GM19397 (cell line): ENCODE results near the gene PITPNC1.
"Not testable (repeated sequence)": the region's sequence is repeated elsewhere in the genome, so short reads cannot be mapped to it uniquely, and the experiment has no call there.

ENCODE experiments used
- ATAC-seq: cut with Tn5 transposase; IDR thresholded peaks from one replicate; pipeline ENCODE4 v1.9.1; 2021; ENCODE audit warnings: mild to moderate bottlenecking, moderate library complexity; ENCODE audit not compliant: unreplicated experiment

The PITPNC1 gene

DNA sequence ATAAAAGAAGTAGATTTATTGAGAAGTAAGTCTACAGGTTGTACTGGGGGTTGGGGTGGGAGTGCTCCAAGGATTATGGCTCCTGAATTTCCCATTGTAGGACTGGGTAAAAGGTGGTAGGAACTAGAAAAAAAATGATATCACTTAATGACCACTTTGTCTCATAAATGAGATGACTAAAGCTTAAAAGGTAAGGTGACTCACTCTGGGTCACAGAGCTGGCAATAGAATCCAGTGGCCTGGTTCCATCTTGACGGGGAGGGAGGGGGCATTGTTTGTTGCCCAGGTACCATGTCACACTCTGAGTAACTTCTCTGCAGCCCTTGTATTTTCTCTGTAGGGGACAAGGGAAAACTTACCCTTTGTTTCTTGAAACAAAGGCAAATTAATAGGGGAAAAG is 126.1 kb downstream of the PITPNC1 start:
- no peak for ATAC-seq

DNA sequence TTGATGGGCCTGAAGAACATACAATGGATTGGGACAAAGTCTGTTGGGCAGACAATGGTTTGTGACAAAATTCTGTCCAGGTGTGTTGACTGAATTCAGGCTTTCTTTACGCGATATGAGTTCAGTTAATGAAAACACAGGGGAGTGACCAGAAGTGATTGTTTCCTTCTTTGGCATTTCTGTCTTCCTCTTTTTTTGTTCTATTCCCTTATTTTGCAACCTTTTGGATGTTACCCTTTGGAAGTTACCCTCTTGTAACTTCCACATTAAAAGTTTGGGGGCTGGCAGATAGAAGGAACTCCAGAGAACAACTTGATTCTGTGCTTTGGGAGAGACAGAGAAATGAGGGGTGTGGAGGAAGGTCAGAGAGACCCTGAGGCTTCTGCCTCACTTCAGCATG is 126.7 kb downstream of the PITPNC1 start:
- no peak for ATAC-seq

DNA sequence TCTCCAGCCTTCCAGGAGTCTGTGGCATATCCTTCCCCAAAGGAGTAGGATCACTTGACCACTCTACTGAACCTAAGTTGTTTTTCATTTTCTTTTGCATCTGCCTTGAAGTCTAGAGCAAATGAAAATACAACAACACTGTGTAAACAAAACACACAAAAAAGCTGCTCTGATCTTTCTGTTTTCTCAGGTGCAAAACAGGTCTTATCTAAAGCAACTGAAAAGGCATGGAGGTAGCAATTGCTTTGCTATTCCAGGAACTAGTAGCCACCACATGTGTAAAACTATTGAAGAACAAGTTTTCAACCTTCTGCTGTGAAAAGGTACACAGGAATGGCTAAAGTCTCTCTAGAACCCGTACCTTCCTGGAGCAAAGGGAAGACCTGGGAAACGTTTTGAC is 127.1 kb downstream of the PITPNC1 start:
- no peak for ATAC-seq

DNA sequence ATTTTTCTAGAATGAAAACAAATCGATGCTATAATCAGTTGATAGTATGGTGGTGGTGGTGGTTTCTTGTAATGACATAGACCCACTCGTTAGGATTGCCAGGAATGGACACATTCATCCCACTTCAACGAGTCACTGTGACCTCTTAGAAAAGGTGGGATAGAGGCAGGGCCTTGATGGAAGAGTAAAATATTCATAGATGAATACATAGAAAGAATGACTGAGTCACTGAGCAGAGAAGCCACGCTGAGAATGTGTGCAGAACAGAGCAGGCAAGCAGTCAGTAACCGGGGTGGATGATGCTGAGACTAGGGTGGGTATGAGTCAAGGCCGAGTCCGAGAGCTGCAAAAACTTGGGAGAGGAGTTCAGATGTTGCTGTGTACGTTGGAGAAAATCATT is 129.9 kb downstream of the PITPNC1 start:
- ATAC-seq: no peak

DNA sequence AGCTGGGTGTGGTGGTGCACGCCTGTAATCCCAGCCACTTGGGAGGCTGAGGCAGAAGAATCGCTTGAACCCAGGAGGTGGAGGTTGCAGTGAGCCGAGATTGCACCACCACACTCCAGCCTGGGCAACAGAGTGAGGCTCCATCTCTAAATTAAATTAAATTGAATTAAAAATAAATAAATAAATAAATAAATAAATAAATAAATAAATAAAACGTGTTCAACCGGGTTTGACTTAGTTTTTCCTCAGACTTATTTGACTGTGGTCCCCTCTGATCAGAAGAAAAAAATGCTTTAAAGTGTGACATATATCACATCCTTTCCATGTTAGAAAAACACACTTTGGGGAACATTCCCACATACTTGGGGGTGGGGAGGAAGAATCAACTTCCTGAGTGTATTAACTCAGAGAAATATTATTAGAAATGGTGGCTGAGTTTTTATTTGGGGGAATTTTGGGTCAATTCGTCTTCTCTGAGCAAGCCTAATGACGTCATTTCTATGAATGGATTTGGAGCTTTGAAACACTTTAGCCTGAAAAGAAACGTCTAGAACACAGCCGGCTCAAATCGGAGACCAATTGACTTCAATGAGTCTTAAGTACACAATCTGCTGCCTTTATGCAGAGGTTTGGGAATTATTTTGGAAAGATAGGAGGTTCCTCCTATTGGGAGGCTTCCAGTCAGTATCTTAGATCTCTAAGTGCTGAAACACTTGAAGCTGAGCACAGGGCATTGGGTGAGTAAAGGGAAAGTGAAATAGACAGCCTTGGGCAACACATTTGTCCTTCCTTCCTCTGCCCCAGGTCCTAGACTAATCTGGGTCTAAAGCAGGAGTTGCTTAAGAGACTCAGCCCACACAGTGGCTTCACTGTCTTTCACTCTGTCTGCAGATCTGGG is 132.6 kb downstream of the PITPNC1 start:
- no peak for ATAC-seq

DNA sequence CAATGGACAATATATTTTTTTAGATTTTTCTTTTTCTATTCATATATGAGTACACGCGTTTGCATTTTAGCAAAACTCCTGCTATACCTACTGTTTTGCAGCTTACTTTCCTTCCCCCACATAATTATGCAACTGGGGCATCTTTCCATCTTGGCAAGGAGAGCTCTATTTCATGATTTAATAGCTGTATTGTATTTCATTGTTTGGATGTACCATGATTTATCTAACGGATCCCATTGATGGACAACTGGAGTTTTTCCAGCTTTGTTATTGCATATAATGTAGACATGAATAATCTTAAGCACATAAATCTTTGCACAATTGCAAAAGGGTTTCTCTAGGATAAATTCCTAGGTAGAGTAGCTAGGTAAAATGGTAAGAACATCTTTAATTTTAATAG is 133.9 kb downstream of the PITPNC1 start:
- no peak for ATAC-seq

DNA sequence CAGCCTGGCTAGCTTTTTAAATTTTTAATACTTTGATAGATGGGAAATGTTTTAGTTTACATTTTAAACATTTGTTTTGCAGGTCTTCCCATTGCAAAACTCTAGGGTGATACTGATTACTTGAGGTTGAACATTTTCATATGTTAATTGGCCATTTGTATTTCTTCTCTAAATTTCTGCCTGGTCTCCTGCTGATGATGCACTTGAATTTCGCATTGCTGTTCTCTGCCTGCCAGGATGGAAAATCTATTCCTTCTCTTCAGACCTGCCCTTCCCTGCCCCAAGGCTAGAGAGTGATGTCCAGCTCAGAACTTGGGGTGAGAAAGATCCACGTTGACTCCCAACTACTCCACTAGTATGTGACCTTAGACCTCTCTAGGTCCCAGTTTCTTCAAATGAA is 134.7 kb downstream of the PITPNC1 start:
- ATAC-seq: no peak

DNA sequence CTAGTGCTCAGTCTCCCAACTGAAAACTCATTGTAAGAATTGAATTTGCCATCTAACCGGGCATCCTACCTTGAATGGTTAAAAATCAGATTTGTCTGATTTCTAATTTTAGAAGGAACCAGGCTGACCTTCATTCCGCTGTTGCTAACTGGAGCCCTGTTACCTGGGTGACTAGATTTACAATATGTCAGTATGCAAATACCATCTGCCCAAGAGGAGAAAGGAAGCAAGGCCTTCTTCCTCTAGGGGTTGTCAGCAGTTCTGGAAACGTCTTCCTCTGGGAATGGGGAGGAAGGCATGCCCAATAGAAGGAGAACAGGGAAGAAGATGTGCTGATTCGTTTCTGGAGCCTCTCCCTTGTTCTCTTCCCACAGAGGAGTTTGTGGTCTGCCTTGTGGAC is 137.9 kb downstream of the PITPNC1 start:
- ATAC-seq: no peak

DNA sequence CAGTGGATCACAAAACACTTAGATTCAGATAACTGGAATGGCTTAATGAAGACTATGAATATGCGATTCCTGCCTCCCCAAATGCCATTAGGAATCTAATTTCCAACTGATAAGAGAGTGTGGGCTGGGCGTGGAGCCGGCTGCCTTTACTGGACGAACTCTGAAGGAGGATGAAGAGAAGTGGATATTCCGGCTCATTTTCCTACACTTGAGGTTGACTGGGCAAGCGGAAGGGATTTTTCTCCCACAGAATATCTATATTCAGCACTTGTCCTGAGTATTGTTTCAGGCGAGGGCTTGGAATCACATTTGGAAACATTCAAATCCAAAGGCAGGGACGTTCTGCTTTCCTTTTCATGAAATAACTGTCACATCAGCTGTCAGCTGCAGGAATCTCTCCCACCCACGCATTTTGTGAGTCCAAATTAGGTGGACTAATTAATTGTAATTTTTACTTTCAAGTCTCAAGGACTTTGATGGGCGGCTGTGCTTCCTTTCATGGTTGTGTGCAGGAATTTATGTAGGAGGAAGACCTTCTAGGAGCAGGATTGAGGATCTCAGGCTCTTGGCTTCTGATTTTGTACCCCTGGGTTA is 138.5 kb downstream of the PITPNC1 start:
- ATAC-seq: no peak

DNA sequence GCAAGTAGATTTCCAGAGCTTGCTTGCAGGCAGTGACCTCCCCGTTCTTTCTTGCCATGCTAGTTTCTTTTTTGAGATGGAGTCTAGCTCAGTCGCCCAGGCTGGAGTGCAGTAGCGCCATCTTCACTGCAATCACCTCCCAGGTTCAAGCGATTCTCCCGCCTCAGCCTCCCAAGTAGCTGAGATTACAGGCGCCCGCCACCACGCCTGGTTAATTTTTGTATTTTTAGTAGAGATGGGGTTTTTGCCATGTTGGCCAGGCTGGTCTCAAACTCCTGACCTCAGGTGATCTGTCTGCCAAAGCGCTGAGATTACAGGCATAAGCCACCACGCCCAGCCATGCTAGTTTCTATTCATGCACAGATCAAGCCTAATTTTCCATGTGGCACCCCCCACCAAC is 139.5 kb downstream of the PITPNC1 start:
- ATAC-seq: not testable (repeated sequence)

DNA sequence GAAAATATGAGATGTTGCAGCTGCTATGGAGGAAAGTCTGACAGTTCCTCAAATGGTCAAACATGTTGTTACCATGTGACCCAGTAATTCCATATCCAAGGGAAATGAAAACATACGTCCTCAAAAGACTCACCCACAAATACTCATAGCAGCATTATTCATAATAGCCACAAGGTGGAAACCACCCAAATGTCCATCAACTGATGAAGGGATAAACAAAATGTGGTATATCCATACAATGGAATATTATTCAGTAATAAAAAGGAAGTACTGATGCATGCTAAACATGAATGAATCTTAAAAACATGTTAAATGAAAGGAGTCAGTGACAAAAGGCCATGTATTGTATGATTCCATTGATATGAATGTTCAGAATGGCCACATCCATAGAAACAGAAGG is 140.2 kb downstream of the PITPNC1 start:
- no peak for ATAC-seq

DNA sequence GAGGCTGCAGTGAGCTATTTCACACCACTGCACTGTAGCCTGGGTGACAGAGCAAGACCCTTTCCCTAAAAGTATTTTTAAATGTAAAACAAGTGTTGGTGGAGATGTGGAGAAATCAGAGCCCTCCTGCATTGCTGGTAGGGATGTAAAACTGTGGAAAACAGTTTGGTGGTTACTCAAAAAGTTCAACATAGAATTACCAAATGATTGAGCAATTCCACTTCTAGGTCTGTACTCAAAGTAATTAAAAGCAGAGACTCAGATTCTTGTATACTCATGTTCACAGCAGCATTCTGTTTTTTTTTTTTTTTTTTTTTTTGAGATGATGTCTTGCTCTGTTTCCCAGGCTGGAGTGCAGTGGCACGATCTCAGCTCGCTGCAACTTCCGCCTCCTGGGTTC is 141.8 kb downstream of the PITPNC1 start:
- no peak for ATAC-seq

DNA sequence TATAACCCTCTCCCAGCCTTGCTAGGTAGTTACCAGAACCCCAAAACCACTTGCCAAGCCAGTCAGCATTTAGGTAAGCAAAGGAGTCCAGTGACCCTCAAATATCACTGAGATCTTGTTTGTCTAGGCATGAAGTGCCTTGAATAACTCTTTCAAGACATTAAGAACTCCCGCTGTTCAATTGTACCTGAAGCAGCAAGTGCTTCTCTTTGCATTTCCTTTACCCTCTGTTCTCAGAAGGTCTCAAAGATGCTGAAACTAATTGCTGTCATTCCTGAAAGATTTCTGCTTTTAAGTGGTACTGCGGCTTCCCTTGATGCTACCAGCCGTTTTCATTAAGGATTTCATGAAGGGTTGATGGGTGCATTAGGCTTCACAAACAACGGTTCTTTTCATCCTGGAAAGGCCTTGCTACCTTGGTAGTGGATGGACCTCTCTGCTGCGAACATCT is 142.7 kb downstream of the PITPNC1 start:
- no peak for ATAC-seq

DNA sequence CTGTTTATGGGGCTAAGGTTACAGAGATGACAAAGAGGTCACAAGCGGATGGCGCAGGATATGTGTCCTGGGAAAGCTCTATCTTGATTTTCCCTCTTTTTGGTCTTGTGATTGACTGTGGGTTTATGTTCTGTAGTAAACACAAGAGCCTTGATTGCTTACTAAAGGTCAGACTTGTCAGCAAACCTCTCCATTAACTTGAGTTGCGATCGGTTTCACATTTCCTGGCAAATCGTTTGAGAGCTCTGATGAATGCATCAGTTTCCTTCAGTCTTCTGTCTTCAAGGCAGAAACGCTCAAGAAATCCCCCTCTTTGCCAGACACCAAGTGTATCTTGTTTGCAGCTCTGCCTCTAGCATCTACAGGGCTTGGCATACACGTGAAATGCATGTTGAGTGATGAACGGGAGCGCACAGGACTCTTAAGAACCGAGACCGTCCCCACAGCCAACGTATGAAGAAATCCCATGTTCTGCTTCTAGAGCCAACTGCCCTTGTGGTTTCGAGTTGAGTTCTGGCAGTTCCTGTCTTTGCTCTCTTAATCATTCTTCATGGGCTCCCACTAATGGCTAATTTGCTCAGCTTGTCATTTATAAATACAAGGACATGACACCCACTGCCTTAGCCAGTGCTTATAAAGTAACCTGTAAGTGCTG is 143.3 kb downstream of the PITPNC1 start:
- ATAC-seq: no peak

DNA sequence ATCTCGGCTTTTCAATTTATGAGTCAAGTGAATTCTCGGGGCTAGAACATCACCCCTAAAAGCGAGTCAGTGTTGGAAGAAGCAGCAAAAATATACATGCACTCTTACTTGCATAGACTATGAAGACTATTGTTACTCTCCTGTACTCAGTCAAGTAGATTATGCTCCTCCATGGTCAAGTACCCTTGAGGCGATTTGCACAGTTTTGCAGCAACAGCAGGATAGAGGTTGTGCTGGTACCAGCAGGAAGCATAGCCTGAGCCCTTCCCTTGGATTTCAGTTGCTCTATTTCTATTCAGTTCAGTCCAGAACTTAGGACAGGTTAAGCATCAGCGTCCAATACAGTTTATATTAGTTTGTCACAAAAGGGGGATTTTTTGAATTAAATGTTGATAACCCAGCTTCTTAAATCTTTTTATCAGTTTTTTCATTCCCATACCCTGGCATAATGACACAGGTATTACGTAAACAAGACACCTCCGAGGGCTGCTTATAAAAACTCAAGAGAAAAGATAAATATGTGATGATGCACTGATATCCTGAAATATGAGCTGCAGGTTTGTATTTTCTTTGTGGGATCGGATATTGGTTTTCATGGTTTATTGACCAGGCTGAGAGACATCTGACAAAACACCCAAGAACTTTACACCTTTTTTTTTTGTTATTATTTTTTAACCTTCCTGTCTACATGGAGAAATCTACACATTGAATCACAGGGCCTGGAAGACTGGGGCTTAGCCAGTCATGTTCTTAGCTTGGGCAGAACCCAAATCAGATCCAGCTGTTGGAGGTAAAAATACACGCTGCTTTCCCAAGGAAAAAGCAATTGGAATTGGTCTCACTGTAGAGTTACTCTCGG is 144.1 kb downstream of the PITPNC1 start:
- ATAC-seq: no peak

DNA sequence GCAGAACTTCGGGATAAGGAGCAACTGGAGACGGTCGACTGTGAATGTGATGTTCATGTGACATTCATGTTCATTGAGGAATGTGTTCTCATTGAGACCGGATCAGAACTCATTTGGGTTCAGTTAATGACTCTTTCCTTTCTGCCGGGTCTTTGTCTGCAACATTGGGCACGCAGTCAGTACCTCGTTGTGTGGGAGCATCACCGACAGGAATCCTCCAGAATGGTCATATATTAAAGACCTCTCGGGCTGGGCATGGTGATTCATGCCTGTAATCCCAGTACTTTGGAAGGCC is 144.6 kb downstream of the PITPNC1 start:
- ATAC-seq: no peak

DNA sequence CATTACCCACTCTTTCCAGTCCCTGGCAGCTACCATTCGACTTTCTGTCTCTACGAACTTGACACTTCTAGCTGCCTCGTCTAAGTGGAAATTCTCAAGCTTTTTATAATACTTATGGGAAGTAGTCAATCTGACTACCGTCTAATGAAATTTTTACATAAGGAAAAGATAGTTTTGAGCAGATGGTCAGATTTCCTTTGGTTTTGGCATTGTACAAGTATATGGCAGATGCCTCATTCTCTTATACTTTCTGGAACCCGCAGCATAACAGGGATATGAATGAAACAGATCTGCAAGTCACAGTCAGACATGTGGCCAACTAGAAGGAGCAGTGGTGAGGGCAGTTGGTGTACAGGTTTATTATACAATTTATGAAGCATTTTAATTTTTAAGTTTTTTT is 146.0 kb downstream of the PITPNC1 start:
- ATAC-seq: no peak

DNA sequence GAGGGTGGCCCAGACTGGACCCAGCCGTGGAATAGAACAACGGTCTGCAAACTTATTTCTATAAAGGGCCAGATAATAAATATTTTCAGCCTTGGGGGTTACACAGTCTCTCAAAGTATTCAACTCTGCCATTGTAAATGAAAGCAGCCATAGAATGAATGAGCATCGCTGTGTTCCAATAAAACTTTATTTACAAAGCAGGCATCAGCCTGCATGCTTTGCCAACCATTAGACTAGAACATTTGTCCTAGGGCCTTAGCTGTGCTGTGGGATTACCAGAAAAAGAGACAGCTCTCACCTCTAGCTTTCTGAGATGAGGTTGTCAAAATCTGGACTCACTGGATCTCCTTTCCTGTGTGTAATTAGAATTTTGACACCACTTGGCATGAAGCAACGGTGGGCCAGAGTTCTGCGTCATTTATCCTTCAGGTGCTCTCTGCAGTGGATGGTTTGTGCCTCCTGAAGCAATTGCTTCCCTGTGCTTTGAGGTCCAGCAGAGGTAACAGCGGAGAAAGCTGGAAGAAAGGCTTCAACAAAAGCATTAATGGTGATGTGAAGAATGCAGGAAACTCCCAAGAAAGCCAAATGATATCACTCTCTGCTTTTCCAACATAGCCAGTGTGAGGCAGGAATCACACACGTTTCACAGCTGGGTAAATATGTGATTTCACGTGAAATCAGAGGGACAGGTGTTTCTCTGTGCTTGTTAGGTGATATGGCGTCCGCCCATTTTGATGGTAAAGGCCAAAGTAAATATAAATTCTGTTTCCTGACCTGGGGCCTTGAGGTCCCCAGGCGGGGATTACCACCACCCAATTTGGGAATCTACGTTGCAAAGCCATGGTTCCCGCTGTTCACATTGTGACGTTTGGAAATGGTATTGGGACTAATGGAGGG is 148.4 kb downstream of the PITPNC1 start:
- no peak for ATAC-seq

DNA sequence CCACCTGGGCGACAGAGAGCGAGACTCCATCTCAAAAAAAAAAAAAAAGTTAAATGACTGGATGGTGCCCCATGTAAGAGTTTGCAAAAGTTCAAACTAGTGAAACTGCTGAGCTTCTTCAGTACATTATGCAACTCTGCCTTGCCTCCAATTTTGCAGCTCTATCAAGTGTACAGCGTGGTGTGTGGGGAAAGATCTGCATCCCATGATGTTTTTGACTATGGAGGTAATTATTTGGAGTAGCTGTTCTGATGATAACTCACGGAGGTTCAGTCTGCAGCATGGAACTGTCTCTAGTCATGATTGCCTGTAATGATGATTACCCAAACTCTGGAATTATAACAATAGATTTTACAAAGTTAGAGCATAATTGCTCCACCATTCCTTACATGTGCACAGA is 149.6 kb downstream of the PITPNC1 start:
- ATAC-seq: no peak

DNA sequence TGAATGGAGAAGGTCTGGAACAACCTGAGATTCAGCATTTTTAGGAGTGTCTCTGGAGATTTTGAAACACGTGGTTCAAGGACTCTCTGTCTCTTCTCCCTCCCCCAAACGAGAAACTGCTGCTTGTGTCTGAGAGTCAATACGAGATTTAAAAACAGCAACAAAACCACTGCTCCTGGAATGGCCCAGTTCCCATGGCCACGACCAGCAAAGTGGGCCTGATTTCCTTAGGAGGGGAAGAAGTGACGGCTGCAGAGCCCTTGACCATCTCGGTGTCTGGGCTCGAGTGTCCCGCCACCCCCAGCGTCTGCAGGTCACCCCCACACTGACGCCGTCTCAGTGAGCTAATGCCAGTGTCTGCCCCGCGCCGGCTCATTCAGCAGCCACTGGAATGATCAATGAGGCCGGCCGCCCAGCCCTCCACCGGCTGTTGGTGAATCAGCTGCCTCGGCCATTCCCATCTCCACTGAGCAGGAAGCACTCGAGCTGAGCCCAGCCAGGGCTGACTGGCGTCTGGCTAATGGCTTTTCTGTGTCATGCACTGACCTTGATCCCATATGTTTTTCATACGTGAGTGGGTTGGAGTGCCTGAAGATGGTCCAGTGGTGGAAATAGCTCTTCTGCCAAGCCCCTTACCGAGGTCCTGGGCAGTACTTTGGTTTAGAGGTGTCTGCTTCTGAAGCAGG is 151.8 kb downstream of the PITPNC1 start:
- no peak for ATAC-seq
